Measurements from ENCODE around the gene GABRA4.

Gene GABRA4

GRCh38 chr4:46993075-46994006 lies at the start of gene GABRA4:
GABRA4 (minus strand) TSS chr4:46993581; CDS start chr4:46993424, 157 bp downstream.
- DNase-seq: no peak

GRCh38 chr4:47040828-47041227 lies 47.4 kb upstream of the GABRA4 start:
- DNase-seq: no peak

- DNase-seq: no peak
Measured at GRCh38 chr4:47038263-47038662, 44.9 kb upstream of the GABRA4 start.

GRCh38 chr4:47032405-47033106 lies 39.2 kb upstream of the GABRA4 start:
- DNase-seq: peak; percentile 7

- DNase-seq: no peak
Measured at GRCh38 chr4:47031751-47032404, 38.5 kb upstream of the GABRA4 start.

- DNase-seq: no peak
Measured at GRCh38 chr4:47031011-47031678, 37.8 kb upstream of the GABRA4 start, which contains the start of gene GABRB1. GABRB1 (plus strand) TSS chr4:47031567.

GRCh38 chr4:47017494-47017893 lies 24.1 kb upstream of the GABRA4 start:
- DNase-seq: no peak

GRCh38 chr4:47017081-47017480 lies 23.7 kb upstream of the GABRA4 start:
- DNase-seq: no peak

- DNase-seq: no peak
Measured at GRCh38 chr4:47013373-47013772, 20.0 kb upstream of the GABRA4 start.

- DNase-seq: no peak
Measured at GRCh38 chr4:47012676-47013075, 19.3 kb upstream of the GABRA4 start.

- no peak for DNase-seq
Measured at GRCh38 chr4:47010912-47011446, 17.6 kb upstream of the GABRA4 start.

- no peak for DNase-seq
Measured at GRCh38 chr4:47010347-47010911, 17.0 kb upstream of the GABRA4 start.

GRCh38 chr4:47002580-47002979 lies 9.2 kb upstream of the GABRA4 start:
- no peak for DNase-seq

GRCh38 chr4:47000406-47000805 lies 7.0 kb upstream of the GABRA4 start:
- no peak for DNase-seq

- no peak for DNase-seq
Measured at GRCh38 chr4:46999566-46999965, 6.2 kb upstream of the GABRA4 start.

- no peak for DNase-seq
Measured at GRCh38 chr4:46994007-46994405, 625 bp upstream of the GABRA4 start.

- DNase-seq: no peak
Measured at GRCh38 chr4:46992338-46992737, 1.0 kb downstream of the GABRA4 start.

- no peak for DNase-seq
Measured at GRCh38 chr4:46986922-46987638, 6.3 kb downstream of the GABRA4 start.

- no peak for DNase-seq
Measured at GRCh38 chr4:46984781-46985180, 8.6 kb downstream of the GABRA4 start.

GRCh38 chr4:46980851-46981250 lies 12.5 kb downstream of the GABRA4 start:
- DNase-seq: no peak

- DNase-seq: no peak
Measured at GRCh38 chr4:46979726-46980125, 13.7 kb downstream of the GABRA4 start.

- no peak for DNase-seq
Measured at GRCh38 chr4:46979283-46979682, 14.1 kb downstream of the GABRA4 start.
